Urothelium cell line (cell line): ENCODE data around the gene ST7L.

Experiments used
- DNase-seq: peaks from one replicate; pipeline ENCODE4 v3.0.0; 2011; ENCODE audit warnings: low spot score, mixed read lengths
- FAIRE-seq: peaks from 2 replicates; lab custom pipeline; 2011; peaks lifted over from hg19 to GRCh38; lab: Jason Lieb, UNC

The ST7L gene

DNA sequence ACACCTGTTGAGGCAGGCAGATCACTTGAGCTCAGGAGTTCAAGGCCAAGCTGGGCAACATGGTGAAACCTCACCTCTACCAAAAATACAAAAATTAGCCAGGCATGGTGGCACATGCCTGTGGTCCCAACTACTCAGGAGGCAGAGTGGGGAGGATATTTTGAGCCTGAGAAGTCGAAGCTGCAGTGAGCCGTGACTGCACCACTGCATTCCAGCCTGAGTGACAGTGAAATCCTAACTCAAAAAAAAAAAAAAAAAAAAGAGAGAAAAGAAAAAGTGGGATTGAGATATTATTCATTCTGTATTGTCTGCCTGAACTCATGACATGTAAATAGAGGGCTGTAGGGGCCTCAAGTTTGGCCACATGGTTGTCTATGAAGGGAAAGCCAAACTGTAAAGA is 72.9 kb downstream of the ST7L start:
- peak; percentile 84 for FAIRE-seq
- no peak for DNase-seq

GRCh38 chr1:112544751-112545150 is 74.2 kb downstream of the ST7L start:
- FAIRE-seq (no peak), DNase-seq (no peak)

- DNase-seq = peak; percentile 80
- FAIRE-seq = no peak
These were observed 74.8 kb downstream of the ST7L start for GRCh38 chr1:112544011-112544688.

- DNase-seq = no peak
- no peak for FAIRE-seq
These were observed 76.6 kb downstream of the ST7L start for GRCh38 chr1:112542206-112542973.

- FAIRE-seq (peak; percentile 30), DNase-seq (no peak)
These were observed 77.6 kb downstream of the ST7L start for GRCh38 chr1:112541299-112541698.

GRCh38 chr1:112540226-112540794 is 78.6 kb downstream of the ST7L start:
- no peak for DNase-seq
- no peak for FAIRE-seq

DNA sequence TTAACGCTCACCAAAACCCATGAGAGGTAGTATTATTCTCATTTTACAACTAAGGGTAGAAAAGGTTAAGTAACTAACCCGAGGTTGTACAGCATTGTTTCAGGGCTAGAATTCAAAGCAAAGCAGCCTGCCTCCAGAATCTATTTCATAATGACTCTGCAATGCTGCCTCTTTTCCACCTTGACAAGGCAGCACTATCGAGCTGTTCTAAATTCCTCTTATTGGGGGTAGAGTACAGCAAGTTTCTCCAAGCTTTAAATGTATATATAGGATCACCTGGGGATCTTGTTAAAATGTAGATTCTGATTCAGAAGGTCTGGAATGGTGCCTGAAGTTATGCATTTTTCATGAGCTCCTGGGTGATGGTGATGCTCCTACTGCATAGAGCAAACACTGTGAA is 80.1 kb downstream of the ST7L start:
- no peak for DNase-seq
- FAIRE-seq = no peak

DNA sequence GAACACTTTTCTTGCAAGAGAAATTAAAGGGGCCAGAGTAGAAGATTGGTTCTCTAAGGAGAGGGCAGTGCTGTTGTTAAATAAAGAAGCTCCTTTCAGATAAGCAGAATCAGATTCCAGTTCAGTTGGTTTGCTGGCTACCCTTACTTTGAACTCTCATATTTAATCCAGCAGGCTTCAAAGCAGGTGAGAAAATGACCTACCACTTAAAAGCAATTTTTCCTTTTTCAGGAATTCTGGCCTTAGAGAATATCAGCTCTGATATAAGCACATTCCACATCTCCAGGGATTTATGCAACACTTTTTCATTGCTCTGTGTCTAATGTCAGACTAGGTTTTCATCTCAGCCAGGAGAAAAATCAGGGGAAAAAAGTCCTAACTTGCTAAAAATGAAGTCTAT is 81.5 kb downstream of the ST7L start:
- DNase-seq (no peak), FAIRE-seq (no peak)

GRCh38 chr1:112536561-112536960 is 82.4 kb downstream of the ST7L start:
- DNase-seq (no peak), FAIRE-seq (no peak)

GRCh38 chr1:112533029-112533428 is 85.9 kb downstream of the ST7L start:
- DNase-seq (no peak), FAIRE-seq (no peak)

- FAIRE-seq = no peak
These were observed 86.9 kb downstream of the ST7L start for GRCh38 chr1:112532064-112532463.

DNA sequence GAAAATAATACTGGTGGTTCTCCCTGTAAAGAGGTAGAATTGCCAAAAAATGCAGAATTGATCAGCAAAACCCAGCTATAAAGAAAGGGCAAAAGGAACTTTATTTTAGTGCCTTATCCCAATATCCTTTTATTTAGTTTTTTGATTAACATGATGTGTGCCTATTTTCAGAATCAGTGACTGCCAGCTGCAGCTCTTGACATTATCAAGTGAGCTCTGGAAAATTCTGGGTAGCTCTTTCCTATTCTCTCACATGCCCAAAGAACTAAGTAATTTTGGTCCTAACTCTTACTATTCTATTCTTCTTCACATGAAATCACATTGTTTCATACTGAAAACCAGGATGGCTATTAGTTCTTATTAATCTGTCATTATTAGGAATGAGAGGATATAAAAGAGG is 88.1 kb downstream of the ST7L start:
- no peak for FAIRE-seq
- DNase-seq = no peak

More at GRCh38 chr1:112532064-112532463, 86.9 kb downstream of the ST7L start:
- DNase-seq = no peak

DNA sequence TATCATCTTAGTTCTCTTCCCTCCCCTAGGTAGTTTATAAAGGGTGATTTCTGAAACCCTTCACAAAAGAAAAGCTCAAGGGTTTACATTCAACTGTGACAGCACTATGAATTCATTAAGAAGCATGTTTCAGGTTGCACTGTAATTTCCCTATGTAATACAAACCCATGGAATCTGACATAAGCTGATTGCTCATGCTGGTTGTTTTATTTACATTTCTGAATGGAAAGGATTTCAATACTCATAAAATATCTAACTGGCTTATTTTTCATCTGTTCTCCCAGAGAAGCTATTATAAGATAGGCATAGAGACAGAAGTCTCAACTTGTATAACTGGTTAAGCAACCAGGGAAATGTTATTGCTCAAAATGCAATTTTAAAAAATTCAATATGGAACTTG is 89.6 kb downstream of the ST7L start:
- DNase-seq (no peak), FAIRE-seq (no peak)

DNA sequence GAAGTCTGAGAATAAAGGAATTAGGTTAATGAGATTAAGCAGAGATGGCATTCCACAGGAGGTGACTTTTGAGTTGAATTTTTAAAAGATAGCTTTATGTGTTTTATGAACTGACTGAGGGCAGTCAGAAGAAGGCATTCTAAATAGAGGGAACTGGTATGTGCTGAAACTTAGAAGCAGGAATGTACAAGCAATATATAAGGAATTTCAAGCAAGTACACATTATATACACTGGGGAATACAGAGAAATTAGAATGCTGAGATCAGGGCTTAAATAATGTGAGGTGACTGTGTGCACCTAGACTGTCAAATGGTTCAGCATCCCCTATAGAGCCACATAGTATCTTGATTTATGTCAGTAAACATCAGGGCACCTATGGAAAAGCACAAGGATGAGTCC is 90.9 kb downstream of the ST7L start:
- no peak for FAIRE-seq

DNA sequence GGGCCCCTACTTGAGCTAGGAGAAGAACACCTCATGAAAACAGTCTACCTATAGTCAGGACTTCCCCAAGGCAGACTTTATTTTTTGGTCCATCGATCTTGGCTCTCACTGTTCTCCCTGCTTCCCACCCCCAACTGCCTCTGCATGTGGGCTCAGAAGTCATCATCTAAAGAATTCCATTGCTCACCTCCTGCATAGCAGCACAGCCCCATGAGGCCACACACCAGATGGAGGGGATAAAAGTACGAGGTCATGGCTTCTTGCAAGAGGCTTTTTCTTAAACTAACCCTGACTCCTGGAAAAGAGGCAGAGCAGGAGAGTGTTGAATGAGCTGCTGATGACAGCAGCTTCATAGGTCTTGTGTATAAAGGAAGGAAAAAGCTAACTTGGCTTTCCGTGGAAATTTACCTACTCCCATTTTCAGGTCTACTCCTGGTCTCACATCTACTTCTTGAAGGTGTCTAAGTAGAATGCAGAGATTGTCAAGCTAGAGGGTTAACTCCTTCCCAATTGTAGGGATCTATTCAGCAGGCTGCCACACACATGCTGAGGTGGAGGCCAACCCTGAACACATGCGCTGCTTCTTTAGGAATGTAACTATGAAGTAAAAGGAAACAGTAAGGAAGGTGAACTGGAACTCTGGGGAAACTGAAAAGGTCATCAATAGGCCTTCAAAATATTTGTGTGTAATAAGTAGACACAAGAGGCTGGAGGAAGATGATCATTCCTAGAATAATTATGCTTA is 91.5 kb downstream of the ST7L start:
- FAIRE-seq (no peak), DNase-seq (no peak)

More for the DNA sequence above, 90.9 kb downstream of the ST7L start:
- no peak for DNase-seq

- FAIRE-seq (no peak), DNase-seq (no peak)
These were observed 94.0 kb downstream of the ST7L start for GRCh38 chr1:112524986-112525385.

- no peak for FAIRE-seq
- DNase-seq = peak; percentile 67
These were observed 94.7 kb downstream of the ST7L start for GRCh38 chr1:112524251-112524650.

DNA sequence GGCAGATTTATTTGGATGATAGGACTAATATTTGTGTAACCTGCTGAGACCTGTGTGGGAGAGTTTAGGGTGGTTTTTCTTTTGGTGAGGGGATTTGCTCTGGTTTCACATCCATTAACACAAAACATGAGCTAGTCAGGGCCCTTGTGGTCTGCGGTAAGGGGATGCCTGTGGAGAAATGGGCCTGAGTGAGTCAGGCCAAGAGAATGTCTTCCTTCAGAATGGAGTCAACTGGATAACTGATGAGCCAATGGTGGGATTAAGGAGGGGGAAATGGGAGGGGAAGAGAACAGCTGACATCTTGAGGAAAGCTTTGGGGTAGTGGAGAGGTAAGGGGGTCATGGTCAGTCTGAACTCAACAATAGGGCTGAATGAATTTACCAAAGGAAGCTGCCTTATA is 96.3 kb downstream of the ST7L start:
- DNase-seq (peak; percentile 96), FAIRE-seq (peak; percentile 95)

GRCh38 chr1:112520166-112520565 is 98.8 kb downstream of the ST7L start:
- DNase-seq (no peak), FAIRE-seq (no peak)

- no peak for FAIRE-seq
- no peak for DNase-seq
These were observed 100.8 kb downstream of the ST7L start for GRCh38 chr1:112518186-112518585.

DNA sequence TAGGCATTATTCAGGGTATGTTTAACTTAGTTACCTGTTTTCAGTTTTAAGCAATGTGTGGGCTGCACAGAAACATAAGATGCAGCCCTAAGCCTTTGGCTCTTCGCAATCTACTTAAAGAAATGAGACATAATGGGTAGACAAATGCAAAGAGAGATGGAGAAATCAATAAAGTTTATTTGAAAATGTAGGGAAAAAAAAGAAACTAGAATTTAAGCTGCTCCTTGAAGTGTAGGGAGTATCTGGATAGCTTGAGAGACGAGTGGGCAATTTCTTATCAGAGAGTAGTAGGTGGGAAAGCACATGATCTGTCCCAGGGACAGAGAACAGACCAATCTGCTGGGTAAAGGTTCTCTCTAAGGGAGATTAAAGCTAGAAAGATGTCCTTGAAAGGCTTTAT is 101.3 kb downstream of the ST7L start:
- FAIRE-seq (no peak), DNase-seq (no peak)
